HG02885 (cell line): ENCODE results near the gene TEDC2.
"Not testable (repeated sequence)": the region's sequence is repeated elsewhere in the genome, so short reads cannot be mapped to it uniquely, and the experiment has no call there.

ENCODE experiments used
- ATAC-seq: cut with Tn5 transposase; IDR thresholded peaks from one replicate; pipeline ENCODE4 v1.9.1; 2021; ENCODE audit warnings: mild to moderate bottlenecking; ENCODE audit not compliant: unreplicated experiment, poor library complexity

TEDC2 gene

DNA sequence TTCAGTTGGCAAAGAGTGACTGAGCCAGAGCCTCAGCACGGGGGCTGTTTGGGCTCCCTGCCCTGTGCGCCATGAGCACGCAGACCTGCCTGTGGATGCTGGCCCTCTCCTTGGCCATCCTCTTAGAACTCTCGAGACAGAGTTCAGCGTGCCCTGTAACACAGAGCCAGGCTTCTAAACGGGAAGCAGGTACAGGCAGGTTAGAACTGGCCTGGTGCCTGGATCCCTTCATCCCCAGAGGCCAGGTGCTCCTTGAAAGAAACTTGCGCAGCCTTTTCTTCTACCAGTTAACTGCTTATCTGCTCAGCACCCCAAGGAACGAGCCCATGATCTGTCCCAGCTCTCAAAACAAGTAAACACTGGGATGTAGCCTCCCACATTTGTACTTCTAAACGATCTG lies 23.8 kb upstream of the TEDC2 start:
- ATAC-seq: no peak

GRCh38 chr16:2437032-2437790 lies 22.7 kb upstream of the TEDC2 start:
- no peak for ATAC-seq

- ATAC-seq: no peak
Observed at GRCh38 chr16:2438121-2438520, 21.8 kb upstream of the TEDC2 start.

- ATAC-seq: no peak
Observed at GRCh38 chr16:2439598-2439997, 20.3 kb upstream of the TEDC2 start.

DNA sequence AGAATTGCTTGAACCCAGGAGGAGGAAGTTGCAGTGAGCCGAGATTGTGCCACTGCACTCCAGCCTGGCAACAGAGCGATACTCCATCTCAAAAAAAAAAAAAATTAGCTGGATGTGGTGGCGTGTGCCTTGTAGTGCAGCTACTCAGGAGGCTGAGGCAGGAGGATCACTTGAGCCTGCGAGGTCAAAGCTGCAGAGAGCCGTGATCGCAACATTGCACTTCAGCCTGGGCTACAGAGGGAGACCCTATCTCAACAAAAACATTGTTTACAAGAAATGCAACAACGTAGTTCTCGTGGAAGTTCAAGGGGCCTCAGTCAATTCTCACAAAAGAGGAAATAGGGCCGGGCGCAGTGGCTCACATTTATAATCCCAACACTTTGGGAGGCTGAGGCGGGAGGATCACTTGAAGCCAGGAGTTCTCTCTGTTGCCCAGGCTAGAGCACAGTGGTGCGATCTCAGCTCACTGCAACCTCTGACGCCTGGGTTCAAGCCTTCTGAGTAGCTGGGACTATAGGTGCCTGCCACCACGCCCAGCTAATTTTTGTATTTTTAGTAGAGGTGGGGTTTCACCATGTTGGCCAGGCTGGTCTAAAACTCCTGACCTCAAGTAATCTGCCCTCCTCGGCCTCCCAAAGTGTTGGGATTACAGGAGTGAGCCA lies 18.6 kb upstream of the TEDC2 start:
- ATAC-seq: not testable (repeated sequence)

- no peak for ATAC-seq
Observed at GRCh38 chr16:2443555-2443954, 16.4 kb upstream of the TEDC2 start.

- ATAC-seq: no peak
Observed at GRCh38 chr16:2447920-2448583, 11.9 kb upstream of the TEDC2 start.

- ATAC-seq: no peak
Observed at GRCh38 chr16:2449118-2449517, 10.8 kb upstream of the TEDC2 start.

- no peak for ATAC-seq
Observed at GRCh38 chr16:2450535-2450934, 9.4 kb upstream of the TEDC2 start.

GRCh38 chr16:2450975-2451381 lies 8.9 kb upstream of the TEDC2 start:
- no peak for ATAC-seq

- ATAC-seq: no peak
Observed at GRCh38 chr16:2451851-2452320, 8.0 kb upstream of the TEDC2 start.

GRCh38 chr16:2452650-2453049 lies 7.3 kb upstream of the TEDC2 start:
- ATAC-seq: no peak

GRCh38 chr16:2455081-2455845 lies 4.6 kb upstream of the TEDC2 start:
- no peak for ATAC-seq

DNA sequence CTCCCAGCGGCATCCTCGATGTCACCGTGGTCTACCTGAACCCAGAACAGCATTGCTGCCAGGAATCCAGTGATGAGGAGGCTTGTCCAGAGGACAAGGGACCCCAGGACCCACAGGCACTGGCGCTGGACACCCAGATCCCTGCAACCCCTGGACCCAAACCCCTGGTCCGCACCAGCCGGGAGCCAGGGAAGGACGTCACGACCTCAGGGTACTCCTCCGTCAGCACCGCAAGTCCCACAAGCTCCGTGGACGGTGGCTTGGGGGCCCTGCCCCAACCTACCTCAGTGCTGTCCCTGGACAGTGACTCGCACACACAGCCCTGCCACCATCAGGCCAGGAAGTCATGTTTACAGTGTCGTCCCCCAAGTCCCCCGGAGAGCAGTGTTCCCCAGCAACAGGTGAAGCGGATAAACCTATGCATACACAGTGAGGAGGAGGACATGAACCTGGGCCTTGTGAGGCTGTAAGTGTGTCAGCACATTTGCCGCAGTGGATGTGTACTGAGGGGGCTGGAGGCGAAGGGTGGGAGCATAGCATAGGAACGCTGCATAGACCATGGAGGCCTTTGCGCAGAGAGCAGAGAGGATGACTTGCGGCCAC lies 3.3 kb upstream of the TEDC2 start:
- ATAC-seq: no peak

DNA sequence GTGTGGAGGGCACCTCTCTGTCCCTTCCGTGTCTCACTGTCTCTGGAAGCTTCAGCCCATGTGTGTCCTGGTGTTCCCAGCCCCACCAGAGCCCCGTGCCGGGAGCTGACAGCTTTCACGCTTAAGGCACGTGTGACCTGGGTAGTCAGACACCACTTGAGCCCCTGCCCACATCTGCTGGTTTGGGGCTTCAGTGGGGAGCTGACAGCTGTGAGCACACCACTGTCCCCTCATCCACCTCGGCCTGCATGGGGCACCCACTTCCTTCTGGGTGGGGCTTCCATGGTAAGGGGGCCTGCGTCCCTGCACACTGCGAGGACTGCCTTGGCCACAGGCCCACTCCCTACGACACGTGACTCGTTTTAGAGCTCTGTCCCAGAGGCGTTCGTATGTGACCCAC lies 2.6 kb upstream of the TEDC2 start:
- no peak for ATAC-seq

- no peak for ATAC-seq
Observed at GRCh38 chr16:2457946-2458345, 2.0 kb upstream of the TEDC2 start.

DNA sequence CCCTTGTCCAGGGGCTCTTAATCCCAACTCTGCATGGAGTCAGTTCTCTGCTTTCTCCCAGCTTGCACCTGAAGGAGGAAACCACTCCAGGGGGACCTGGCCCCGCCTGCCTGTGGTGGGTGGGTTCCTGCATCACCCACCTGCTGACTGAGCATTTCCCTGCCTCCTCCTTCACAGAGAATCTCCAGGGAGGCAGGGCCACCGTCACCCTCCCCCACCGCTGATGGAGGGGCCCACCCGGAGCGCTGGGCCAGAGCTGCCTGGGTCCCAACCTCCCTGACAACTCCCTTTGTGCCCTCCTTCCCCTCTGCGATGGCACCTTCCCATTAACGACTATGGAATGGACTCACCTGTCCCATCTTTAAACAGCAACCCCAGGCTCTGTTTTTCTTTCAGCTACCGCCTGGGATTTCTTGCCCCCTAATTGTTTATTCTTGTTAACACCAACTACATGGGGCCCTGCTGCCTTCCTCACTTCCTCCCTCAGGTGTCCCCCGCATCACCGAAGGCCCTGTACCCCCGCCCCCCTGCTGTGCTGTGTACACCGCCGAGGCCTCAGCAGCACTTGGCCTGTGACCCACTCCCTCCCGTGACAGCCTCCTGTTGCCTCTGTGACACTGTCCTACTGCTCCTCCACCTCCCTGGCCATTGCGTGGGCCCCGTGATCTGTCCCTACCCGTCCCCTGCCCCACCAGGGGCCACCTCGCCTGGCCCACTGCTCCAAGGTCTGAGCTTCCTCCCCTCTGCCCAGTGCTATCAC lies 842 bp upstream of the TEDC2 start:
- no peak for ATAC-seq

- no peak for ATAC-seq
Observed at GRCh38 chr16:2460391-2460713, 443 bp downstream of the TEDC2 start.

DNA sequence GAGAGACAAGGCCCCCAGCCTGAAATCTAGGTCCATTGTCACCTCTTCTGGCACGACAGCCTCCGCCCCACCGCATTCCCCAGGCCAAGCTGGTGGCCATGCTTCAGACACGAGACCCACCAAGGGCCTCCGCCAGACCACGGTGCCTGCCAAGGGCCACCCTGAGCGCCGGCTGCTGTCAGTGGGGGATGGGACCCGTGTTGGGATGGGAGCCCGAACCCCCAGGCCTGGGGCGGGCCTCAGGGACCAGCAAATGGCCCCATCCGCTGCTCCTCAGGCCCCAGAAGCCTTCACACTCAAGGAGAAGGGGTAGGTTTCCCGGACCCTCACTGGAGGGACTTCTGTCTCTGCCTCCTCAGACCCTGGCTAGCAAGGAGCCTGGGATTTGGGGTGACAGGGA lies 1.0 kb downstream of the TEDC2 start:
- no peak for ATAC-seq
